Ramos (cell line): ENCODE results near the gene RPS16.

ENCODE experiments used
- in situ Hi-C: fragments of 300-500 bp; cut with MboI; formaldehyde crosslinking; loops from one replicate; pipeline ENCODE4 v1.14.3; 2022; ENCODE audit warnings: low sequenced_read_pairs; ENCODE audit not compliant: unreplicated experiment

Gene RPS16

DNA sequence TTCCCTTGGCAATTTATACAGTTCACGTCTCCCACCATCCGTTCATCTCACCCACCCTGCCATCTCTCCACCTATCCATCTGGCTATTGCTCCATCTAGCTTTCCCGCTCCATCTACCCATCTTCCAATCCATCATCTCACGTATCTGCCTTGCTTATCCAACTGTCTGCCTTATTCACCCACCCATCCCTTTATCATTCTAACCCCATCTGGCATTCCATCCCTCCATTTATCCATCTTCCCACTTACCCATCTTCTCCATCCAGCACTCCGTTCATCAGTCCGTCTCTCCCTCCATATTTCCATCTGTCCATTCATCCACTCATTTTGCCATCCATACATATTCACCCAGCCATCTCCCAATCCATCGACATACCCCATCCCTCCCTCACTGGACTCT lies 10.0 kb downstream of the RPS16 start:
- in situ Hi-C loops, result loop anchor here (25.0 kb wide), 1 partner anchor 412 kb away; the partner anchor contains the start of genes DYRK1B and FBL

DNA sequence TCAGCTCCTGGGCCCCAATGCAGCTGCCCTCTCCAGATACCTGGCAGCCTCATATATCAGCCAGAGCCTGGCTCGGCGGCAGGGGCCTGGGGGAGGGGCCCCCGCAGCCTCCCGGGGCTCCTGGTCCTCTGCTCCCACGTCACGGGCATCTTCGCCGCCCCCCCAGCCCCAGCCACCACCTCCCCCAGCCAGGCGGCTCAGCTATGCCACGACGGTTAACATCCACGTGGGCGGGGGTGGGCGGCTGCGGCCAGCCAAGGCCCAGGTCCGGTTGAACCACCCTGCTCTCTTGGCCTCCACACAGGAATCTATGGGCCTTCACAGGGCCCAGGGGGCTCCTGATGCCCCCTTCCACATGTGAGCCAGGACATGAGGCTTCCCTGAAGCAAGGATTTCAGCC lies 10.8 kb downstream of the RPS16 start:
- in situ Hi-C loops, result loop anchor here (25.0 kb wide), 1 partner anchor 412 kb away; the partner anchor contains the start of genes DYRK1B and FBL

DNA sequence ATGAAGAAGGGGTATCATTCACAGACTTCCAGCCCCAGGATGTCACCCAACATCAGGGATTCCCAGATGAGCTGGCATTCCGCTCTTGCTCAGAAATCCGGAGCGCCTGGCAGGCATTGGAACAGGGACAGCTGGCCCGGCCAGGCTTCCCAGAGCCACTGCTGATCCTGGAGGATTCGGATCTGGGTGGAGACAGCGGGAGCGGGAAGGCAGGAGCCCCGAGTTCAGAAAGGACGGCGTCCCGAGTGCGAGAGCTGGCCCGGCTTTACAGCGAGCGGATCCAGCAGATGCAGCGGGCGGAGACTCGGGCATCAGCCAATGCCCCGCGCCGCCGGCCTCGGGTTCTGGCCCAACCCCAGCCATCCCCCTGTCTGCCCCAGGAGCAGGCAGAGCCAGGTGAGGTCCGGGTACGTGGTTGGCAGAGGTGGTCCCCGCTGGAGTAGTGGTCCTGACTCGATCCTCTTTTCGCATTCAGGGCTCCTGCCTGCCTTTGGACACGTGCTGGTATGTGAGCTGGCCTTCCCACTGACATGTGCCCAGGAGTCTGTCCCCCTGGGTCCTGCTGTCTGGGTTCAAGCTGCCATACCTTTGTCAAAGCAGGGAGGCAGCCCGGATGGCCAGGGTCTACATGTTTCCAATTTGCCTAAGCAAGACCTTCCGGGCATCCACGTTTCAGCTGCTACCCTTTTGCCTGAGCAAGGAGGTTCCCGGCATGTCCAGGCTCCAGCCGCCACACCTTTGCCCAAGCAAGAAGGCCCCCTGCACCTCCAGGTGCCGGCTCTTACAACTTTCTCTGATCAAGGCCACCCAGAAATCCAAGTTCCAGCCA lies 12.3 kb downstream of the RPS16 start:
- in situ Hi-C loops, result no loop called here

DNA sequence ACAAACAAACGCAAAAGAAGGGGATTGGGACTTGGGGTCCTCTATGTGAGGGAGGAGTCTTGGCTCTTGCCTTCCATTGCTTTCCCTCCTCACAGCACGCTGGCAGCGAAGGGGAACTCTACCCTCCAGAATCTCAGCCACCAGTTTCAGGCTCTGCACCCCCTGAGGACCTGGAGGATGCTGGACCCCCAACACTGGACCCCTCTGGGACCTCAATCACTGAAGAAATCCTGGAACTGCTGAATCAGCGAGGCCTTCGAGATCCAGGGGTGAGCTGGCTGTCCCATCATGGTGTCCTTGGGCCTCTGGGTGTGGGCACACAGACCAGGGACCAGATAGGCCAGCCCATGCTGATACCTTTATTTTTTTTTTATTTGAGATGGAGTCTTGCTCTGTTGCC lies 13.7 kb downstream of the RPS16 start:
- in situ Hi-C loops, result no loop called here

DNA sequence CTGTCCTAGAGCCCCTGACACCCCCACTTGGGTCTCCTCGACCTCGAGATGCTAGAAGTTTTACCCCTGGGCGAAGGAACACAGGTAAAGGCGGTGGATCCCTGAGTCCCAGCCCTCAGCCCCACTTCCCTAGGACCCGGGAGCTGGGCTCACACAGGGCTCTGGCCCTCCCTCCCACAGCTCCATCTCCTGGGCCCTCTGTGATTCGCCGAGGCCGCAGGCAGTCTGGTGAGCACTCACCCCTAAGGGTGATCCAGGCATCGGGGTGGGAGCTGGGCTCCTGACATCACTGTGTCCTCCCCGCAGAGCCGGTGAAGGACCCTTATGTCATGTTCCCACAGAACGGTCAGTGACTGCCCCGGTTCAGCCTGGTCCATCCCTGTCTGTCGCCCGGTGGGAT lies 15.0 kb downstream of the RPS16 start:
- in situ Hi-C loops, result no loop called here

DNA sequence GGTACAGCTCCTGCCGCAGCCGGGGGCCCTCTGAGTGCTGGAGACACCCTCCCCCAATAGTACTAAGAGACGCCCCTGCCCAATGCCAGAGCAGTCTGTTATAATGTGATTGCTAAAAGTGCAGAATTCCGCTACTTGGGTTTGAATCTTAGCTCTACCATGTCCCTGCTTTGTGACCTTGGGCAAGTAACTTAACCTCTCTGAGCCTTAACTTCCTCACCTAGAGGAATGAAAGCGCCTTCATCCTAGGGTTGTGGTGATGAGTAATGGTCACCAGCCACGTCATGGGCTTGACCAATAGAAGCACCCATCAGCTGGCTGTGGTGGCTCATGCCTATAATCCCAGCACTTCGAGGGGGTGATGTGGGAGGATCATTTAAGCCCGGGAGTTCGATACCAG lies 16.7 kb downstream of the RPS16 start:
- in situ Hi-C loops, result loop anchor here (10.0 kb wide), 1 partner anchor 304 kb away; no protein-coding TSS in a partner anchor

DNA sequence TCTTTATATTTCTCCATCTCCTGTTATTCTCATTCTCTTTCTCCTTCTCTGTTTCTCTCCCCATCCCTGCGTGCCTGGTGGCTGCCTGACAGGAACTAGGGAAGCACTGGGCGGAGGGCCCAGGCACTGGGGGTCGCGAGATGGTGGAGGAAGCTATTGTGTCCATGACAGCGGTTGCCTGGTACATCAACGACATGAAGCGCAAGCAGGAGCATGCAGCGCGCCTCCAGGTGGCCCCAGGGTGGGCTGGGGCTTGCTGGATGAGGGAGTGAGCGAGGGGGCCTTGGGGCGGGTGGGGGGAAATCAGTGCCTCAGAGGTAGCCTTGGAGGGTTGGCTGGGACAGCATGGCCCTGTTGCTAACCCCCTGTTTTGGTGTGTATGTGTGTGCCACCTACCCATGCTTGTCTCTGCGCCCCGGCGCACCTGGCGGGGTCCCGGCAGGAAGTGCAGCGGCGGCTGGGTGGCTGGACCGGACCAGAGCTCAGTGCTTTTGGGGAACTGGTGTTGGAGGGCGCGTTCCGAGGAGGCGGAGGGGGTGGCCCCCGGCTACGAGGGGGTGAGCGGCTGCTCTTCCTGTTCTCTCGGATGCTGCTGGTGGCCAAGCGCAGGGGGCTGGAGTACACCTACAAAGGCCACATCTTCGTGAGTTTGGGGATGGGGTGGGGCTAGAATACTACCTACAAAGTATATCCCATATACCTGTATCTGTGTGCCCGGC lies 18.1 kb downstream of the RPS16 start:
- in situ Hi-C loops, result loop anchor here (10.0 kb wide), 1 partner anchor 303 kb away; no protein-coding TSS in a partner anchor

DNA sequence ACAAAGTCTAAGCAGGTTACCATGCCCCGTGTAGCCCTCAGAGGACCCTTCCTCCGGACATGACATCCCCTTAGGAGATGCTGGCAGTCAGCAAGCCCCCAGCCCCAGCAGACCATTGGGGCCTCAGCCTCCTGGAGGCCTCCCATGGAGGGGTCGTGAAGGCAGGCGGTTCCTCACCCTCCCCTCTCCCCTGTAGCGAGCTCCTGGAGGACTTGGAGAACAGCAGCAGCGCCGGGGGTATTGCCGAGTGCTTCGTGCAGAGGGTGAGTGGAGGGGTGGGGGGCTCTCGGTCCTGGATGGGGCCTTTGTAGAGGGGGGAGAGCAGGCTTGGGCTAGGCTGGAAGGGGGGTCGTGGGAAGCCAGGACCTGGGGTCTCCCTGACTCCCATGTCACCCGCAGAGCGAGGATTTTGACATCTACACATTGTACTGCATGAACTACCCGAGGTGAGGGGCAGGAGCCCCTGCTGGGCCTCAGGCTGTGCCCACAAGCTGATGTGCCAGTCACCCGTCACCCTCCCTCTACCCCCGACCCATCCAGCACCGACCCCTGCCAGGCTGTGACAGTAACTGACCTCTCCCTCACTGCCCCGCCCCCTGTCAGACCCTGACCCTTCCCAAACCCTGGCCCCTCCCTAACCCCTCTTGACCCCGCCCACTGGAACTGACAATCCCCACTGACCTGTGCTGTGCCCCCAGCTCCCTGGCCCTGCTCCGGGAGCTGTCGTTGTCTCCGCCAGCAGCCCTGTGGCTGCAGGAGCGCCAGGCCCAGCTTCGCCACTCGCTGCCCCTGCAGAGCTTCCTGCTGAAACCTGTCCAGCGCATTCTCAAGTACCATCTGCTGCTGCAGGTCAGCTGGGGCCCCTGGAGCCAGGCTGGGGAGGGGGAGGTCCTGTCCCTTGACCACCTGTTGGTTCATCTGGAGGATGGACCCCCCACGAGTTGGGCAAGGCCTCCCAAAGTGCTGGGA lies 19.3 kb downstream of the RPS16 start:
- in situ Hi-C loops, result loop anchor here (10.0 kb wide), 1 partner anchor 302 kb away; no protein-coding TSS in a partner anchor

DNA sequence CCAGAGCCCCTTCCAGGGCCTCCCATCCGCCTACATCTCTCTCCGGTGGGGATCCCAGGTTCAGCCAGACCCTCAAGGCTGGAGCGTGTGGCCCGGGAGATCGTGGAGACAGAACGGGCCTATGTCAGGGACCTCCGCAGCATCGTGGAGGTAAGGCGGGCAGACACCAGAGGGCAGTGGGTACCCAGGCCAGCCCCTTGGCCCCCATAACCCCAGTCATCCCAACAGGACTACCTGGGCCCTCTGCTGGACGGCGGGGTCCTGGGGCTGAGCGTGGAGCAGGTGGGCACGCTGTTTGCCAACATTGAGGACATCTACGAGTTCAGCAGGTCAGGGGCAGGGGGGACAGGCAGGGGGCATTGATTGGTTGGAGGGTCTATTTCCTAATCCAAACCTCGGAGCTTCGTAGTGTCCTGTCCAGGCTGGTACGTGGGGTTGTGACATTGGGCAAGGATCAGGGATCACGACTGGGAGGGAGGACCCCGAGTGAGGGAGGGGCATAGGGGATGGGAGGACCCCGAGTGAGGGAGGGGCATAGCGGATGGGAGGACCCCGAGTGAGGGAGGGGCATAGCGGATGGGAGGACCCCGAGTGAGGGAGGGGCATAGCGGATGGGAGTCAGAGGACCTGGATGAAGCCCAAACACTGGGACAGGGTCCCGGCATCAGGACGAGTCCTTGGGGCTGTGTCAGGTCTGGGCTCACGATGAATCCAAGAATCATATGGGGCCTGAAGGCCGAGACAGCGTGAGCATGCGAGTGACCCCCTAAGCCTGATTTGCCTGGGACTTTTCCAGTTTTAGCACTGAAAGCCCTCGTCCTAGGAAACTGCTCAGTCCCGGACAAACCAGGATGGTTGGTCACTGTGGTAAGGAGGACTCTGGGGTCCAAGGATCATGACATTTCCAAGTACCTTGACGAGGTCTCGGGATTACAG lies 20.4 kb downstream of the RPS16 start:
- in situ Hi-C loops, result loop anchor here (10.0 kb wide), 1 partner anchor 301 kb away; no protein-coding TSS in a partner anchor

DNA sequence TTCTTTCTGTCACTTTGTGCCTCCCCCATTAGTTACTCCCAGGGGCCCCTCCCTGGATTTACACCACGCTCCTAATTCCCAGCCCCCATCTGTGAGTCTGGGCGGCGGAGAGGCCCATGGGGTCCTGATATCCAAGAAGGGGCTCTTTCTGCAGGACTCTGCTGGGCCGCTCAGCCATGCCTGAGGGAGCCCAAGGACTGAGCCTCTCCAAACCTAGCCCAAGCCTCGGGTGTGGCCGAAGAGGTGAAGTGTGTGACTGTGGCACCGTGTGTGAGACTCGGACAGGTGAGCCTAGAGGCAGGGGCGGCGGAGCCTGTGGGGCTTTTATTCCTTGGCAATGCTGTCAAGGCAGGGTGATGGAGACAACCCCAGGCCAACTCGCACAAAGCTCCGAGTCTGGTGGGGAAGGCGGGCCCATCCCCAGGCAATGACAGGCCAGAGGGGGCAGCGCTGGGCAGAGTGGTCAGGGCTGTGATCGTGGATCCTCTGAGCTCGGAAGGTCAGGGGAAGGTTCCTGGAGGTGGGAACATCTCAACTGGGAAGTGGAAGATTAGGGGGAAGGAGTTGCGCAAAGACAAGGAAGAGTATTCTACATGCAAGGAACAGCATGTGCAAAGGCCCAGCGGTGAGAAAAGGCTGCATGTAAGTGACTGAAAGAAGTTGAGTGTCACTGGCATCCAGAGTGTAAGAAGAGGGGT lies 21.7 kb downstream of the RPS16 start:
- in situ Hi-C loops, result loop anchor here (10.0 kb wide), 1 partner anchor 299 kb away; no protein-coding TSS in a partner anchor

DNA sequence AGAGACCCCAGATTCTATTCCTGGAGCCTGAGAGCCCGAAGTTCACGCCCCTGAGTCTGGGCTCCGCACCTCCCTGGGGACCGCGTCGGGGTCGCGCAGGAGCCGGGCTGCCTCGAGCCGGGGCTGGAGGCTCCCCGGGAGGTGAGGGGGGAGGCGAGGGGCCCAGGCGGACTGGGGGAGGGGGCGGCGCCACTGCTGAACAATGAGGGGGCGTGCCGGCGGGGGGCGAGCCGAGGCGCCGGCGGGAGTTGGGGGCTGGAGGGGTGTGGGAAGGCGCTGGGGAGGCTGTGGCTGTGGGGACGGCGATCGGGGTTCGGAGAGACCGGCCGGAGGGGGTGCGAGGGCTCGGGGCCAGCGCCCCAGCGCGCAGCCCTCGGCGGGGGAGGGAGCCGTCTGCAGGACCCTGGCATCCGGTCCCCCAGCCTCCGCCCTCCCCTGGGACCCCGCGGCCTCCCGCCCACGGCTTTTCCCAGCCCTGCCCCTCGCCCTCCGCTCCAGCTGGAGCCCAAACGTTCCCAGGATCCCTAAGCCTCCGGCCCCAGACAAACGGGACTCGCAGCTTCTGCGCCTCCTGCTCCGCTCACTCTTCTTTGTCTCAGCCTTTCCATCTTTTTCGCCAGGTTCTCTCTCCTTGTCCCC lies 22.4 kb downstream of the RPS16 start:
- in situ Hi-C loops, result loop anchor here (10.0 kb wide), 1 partner anchor 299 kb away; no protein-coding TSS in a partner anchor

DNA sequence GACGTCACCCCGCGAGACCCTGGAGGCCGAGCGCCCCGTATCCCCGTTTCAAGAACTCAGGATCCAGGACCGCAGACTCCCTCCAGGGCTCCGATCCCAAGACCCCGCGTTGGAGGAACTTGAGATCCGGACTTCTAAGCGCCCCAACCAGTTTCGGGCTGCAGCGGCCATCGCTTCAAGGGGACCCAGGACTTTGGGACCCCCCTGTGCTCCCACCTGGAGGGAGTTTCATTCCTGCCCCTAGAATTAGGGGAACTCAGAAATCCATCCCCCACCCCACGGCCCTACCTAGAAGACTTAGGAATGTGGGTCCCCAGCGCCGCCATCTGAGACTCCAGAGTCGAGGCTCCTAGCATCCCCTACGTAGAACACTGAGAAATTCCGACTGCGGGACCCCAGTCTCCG lies 22.9 kb downstream of the RPS16 start:
- in situ Hi-C loops, result loop anchor here (10.0 kb wide), 1 partner anchor 298 kb away; no protein-coding TSS in a partner anchor

DNA sequence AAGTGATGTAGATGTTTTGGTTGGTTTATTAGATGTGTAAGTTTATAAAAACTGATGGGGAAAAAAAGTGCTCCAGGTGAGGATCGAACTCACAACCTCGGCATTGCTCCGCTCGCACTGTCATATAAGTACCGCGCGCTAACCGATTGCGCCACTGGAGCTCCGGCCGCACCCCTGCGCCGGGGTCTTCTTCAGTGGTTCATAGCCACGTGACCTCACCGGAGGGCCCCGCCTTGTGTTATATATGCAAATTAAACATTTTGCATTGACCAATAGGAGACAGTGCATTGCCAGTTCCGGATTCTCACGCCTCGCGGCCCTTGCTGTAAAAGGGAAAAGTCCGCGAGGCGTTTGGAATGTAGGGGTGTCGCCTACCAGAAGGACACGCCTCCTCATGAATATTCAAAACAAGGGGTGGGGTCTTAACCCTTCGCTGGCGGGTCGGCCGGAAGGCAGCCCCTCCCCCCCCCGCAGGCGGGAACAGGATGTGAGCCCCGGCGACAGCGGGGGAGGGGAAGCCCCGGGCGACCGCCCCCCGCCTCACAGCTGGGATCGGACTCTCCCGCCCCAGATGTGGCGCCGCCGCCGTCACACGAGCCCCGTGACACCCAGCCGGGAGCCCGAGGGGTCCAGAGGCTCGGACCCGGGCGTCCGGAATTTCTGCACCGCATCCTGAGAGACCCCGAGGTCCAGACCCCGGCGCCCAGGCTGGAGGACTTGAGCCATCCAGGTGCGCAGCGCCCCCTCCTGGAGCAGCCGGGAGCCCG lies 23.5 kb downstream of the RPS16 start, which contains the start of gene PLEKHG2:
Gene PLEKHG2 (plus strand): TSS at position 570 of the 767 bp plus-strand sequence. CDS start 1,418 bp downstream, outside the sequence.
- in situ Hi-C loops, result loop anchor here (10.0 kb wide), 1 partner anchor 297 kb away; no protein-coding TSS in a partner anchor

DNA sequence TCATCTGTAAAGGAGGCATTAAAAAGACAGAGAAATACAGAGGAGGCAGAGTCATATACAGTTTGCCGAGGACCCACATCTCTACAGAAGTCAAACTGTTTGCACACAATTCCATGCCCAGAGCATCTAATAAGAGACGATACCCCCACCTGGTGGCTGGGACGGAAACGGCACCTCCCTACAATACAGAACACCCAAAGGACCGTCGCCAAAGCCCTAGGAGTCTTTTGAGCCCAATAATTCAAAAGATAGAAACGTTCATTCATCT lies 24.0 kb downstream of the RPS16 start:
- in situ Hi-C loops, result loop anchor here (10.0 kb wide), 1 partner anchor 297 kb away; no protein-coding TSS in a partner anchor

DNA sequence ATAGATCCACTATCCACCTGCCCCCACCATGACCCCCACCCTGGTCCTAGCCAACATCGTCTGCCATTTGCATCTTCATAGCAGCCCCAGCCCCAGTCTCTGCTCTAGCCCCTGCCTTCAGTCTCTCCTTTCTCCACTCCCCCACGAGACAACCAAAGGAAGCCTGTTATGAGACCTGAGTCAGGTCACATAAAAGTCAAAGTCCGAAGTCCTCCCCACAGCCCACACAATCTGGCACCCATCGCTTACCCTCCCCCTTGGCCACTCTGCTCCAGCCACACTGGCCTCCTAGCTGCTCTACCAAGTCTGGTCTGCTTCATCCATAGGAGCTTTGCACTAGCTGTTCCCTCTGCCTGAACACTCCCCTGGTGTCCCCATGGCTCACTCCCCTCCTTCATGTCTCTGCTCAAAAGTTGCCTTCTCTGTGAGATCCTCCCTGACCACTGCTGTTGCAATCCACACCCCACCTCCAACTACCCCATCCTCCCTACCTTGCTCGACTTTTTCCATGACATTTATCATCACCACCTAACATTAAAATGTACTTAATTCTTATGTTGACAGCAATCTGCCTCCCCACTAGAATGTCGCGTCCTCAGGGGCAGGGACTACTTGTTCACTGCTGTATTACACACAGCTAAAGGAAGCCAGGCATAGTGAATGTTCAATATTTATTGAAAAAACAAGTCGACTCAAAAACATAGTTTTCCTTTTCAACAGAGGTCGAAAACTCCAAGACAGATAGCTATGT lies 24.5 kb downstream of the RPS16 start:
- in situ Hi-C loops, result loop anchor here (10.0 kb wide), 1 partner anchor 296 kb away; no protein-coding TSS in a partner anchor

DNA sequence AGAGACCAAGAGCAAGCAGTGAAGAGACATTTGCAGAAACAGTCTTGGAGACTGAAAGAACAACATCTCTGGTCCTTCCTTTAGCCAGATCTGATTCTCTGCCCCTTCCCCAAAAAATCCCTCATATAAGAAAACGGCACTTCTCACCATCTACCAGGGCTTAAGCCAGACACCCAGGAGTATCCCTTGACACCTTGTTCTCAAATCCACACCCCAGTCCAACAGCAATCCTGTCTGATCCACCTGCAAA lies 25.0 kb downstream of the RPS16 start:
- in situ Hi-C loops, result loop anchor here (10.0 kb wide), 1 partner anchor 296 kb away; no protein-coding TSS in a partner anchor
